Endometrium (tissue), 2 donors: ENCODE data around the gene CSNK1D.

Source experiments
- FAIRE-seq: peaks from 2 replicates; lab custom pipeline; 2012; peaks lifted over from hg19 to GRCh38; lab: Jason Lieb, UNC
- donor health status: control.
- donor health status: control.

Gene CSNK1D

GRCh38 chr17:82295472-82295814, 21.9 kb upstream of the CSNK1D start:
- FAIRE-seq: no peak

GRCh38 chr17:82294064-82294773, 20.7 kb upstream of the CSNK1D start:
- FAIRE-seq: no peak

- peak; percentile 86 for FAIRE-seq
Measured at GRCh38 chr17:82292251-82293154, 19.0 kb upstream of the CSNK1D start.

DNA sequence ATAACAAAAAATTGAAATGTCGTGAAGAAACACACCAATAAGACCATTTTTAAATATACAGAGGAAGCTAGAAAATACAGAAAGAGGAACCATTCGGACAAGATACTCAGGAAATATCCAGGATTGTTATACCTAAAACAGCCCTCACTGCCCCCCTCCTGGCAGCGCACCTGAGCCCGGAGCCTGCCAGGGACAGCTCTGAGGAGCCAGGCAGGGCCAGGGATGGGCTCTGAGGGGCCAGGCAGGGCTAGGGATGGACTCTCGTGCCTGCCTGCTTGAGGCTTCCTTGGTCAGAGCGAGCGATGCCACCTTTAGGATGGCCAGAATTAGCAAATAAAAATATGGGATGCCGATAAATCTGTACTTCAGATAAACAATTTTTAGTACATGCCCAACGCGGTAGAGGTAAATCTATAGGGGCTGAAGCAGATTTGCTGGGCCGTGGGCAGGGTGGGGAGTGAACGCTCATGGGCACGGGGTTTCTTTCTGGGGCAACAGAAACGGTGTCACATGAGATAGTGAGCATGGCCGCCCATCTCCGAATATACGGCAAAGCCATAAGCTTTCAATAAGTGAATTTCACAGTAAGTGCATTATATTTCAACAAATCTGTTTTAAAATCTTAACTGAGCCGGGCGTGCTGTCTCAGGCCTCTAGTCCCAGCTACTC, 18.2 kb upstream of the CSNK1D start:
- no peak for FAIRE-seq

DNA sequence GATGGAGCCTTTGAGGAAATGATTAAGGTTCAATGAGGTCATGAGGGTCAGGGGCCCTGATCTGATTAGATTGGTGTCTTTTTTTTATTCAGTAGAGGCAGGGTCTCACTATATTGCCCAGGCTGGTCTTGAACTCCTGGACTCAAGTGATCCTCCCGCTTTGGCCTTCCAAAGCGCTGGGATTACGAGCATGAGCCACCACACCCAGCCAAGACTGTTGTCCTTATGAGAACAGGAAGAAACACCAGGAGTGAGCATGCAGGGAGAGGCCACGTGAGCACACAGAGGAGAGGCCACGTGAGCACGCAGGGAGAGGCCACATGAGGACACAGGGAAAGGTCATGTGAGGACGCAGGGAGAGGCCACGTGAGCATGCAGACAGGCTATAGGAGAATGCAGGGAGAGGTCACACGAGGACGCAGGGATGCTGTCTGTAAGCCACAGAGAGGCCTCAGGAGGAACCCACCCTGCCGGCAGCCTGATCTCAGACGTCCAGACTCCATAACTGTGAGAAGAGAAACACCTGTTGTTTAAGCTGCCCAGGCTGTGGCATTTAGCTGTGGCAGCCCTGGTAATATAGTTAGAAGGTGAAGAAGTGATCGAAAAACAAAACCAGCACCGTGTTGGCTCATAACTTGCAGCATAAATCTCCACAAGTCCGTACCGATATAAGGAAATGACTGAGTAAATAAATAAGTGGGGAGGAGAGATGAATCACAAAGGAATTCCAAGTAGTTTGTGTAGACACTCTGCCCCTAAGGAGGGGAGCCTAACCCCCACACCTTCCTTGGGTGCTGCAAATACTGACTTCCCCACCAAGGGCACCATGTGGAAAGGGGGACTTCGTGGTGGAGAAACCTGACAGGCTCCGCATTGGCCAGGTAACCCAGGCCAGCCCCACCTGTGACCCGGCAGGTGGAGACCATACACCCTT, 14.6 kb upstream of the CSNK1D start:
- no peak for FAIRE-seq

DNA sequence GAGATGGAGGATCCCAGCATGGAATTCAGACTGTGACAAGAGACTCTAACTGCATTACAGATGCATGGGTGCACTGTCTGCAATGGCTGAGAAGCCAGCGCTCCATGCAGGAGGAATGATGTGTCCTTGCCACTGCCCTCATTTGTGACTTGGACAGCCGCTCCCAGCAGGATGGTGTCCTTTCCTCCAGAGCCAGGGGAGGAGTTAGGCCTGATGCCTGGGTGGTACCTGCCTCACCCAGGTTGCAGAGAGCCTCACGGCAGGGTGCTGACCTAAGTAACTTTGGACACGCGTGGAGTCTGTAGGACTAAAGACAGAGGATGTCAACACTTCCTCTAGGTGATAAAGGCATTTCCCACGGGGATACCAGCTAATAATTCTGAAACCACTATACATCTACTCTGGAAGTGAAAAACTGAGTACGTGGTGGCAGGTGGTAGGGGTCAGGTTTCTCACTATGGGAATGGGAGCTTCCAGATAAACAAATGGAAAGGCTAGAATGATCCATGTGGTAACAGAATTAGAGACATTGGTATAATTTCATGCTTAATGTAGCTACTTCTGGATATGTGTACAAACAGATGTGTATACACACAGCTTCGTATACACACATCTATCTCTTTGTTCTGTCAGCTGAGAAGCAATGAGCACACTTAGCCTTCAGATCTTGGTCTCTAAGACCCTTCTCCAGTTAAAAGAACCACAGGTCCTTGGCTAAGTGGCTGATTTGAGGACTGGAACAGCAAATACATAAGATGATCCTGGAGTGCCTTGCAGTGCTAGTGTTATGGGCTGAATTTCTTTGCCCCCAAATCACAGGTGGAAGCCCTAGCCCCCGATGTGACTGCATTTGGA, 13.7 kb upstream of the CSNK1D start:
- FAIRE-seq: no peak

- FAIRE-seq: no peak
Measured at GRCh38 chr17:82285141-82285540, 11.6 kb upstream of the CSNK1D start.

- no peak for FAIRE-seq
Measured at GRCh38 chr17:82283208-82283749, 9.8 kb upstream of the CSNK1D start.

GRCh38 chr17:82282239-82283207, 9.0 kb upstream of the CSNK1D start:
- no peak for FAIRE-seq

- FAIRE-seq: no peak
Measured at GRCh38 chr17:82281502-82282238, 8.2 kb upstream of the CSNK1D start.

GRCh38 chr17:82281076-82281475, 7.6 kb upstream of the CSNK1D start:
- no peak for FAIRE-seq

- no peak for FAIRE-seq
Measured at GRCh38 chr17:82280537-82280936, 7.0 kb upstream of the CSNK1D start.

GRCh38 chr17:82278786-82279391, 5.4 kb upstream of the CSNK1D start:
- FAIRE-seq: no peak

GRCh38 chr17:82278308-82278707, 4.8 kb upstream of the CSNK1D start:
- no peak for FAIRE-seq

DNA sequence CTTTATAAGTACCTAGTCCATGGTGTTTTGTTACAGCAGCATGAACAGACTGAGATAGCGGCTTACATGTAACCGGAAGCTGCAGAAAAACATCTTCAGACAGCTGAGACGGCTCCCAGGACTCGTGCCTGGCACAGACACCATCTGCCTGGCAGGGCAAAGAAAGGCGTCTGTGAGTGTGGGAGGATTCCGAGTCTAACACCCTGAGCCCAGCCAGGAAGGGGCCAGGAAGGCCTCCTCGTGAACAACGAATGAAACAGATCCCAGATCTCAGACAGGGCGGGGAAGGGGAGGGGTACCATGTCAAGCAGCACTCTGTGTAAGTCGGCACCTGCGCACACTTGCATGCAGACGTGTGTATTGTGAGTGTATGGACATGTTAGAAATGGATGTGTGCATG, 4.4 kb upstream of the CSNK1D start:
- FAIRE-seq: no peak

- no peak for FAIRE-seq
Measured at GRCh38 chr17:82276938-82277337, 3.4 kb upstream of the CSNK1D start.

GRCh38 chr17:82275326-82275725, 1.8 kb upstream of the CSNK1D start:
- no peak for FAIRE-seq
